Measurements from ENCODE around the gene CYP24A1.

DNA sequence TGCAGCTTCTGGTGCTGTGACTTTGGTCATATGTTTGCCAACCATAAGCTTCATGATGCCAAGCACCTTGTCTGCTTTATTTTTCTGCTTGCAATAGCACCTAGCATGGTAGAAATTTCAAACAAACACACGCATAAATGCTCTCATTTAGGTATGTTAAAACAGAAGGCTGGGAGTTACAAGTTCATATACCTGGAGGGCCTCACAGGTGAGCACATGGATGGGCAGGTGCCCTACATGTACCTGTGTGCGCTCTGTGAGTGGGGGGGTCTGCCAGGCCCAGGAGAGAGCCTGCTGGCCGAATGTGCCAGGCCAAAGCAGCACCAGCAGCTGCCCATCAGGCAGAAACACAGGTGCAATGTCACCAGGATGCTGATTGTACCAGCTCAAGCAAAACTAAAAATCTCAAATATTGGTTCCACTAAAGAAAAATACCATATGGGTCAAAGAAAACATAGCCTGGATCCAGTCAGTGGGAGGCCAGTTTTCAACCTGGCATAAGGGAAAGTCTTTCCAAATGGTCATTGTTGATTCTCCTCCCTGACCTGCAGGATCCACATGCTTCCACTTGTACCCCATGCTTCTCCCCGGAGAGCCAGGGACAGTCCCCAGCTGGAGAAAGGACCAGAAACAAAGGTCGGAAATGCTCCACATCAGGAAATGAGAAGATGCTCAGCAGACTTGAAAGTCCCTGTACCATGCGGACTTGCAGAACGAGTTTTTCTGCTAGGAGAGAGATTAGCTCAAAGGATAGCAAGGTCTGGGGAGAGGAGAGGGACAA, 26.9 kb upstream of the CYP24A1 start:
- TF ChIP-seq, protein P1, sequence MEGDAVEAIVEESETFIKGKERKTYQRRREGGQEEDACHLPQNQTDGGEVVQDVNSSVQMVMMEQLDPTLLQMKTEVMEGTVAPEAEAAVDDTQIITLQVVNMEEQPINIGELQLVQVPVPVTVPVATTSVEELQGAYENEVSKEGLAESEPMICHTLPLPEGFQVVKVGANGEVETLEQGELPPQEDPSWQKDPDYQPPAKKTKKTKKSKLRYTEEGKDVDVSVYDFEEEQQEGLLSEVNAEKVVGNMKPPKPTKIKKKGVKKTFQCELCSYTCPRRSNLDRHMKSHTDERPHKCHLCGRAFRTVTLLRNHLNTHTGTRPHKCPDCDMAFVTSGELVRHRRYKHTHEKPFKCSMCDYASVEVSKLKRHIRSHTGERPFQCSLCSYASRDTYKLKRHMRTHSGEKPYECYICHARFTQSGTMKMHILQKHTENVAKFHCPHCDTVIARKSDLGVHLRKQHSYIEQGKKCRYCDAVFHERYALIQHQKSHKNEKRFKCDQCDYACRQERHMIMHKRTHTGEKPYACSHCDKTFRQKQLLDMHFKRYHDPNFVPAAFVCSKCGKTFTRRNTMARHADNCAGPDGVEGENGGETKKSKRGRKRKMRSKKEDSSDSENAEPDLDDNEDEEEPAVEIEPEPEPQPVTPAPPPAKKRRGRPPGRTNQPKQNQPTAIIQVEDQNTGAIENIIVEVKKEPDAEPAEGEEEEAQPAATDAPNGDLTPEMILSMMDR (IDR thresholded peaks at IDR 0.05), result no peak
- TF ChIP-seq POLR2A (IDR thresholded peaks at IDR 0.05), result no peak

Measured in esophagus squamous epithelium (tissue), 4 donors.